HG03558 (cell line): ENCODE measurements around the gene ASRGL1.

Source experiments
- ATAC-seq: cut with Tn5 transposase; IDR thresholded peaks from one replicate; pipeline ENCODE4 v1.9.1; 2021; ENCODE audit warnings: moderate number of reproducible peaks; ENCODE audit not compliant: unreplicated experiment; ENCODE audit errors: extremely low read depth

Gene ASRGL1

DNA sequence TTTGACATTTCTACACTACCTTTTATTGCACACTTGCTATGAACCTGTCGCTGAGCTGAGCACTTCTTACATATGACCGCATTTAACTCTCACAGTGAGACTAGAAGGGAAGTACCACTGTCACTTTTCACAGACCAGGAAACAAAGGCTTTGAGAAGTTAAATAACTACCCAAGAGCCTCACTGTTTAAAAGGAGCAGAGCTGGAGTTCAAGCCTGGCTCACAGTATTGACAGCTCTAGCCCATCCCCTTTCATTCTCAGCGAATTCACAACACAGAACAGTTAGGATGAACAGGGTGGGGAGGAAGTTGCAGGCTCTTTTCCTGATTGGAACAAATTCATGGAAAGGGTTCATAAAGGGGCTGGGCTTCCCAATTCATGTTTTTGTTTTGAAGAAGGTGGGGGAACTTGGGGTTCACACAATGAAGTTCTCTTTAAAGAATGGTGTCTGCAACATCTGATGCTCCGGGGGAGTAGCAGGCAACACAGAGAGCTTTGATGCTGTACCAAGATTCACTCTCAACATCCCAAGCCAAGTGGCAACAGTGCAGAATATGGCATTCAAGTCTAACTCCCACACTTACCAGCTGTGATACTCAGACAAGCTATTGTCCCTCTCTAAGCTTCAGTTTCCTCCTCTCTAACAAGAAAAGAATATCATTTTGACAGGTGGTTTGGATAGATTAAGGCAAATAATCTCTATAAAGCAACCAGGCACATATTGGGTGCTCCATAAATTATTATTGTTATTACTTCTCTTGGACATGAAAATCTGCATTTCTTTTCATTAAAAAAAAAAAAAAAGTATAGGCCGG lies 98.8 kb downstream of the ASRGL1 start:
- ATAC-seq: no peak

GRCh38 chr11:62437616-62438015 lies 100.4 kb downstream of the ASRGL1 start:
- ATAC-seq: no peak

- no peak for ATAC-seq
Measured at GRCh38 chr11:62438641-62439040, 101.4 kb downstream of the ASRGL1 start.

DNA sequence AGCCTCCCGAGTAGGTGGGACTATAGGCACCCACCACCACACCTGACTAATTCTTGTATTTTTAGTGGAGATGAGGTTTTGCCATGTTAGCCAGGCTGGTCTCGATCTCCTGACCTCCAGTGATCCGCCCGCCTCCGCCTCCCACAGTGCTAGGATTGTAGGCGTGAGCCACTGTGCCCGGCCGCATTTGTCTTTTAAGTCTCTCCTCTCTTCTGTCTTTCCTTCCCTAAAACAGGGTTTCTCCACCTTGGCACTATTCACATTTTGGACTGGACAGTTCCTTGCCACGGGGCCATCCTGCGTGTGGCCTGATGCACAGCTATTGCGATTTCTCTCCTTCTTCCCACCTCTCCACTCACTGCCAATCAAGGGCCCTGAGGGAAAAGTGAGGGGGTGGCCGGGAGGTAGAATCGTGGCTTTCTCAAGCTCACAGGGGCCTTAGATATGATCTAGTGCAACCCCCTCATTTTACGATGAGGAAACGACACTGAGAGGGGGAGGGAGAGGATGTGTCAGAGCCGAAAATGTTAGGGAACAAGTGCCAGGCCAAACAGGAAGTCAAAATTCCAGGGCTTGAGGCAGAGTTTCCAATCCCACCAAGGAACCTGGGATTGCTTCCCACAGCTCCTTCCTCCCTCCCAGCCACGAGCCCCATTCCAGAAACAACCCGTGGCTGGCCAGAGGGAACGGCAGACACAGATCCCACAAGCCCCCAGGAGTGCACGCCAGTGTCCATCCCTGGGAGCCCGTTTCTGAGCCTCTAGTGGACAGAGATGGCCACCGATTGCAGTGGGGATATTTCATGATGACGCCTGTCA lies 102.7 kb downstream of the ASRGL1 start:
- ATAC-seq: no peak
